Activated T-helper 2 cell treated with anti-CD3 and anti-CD28 coated beads, Interferon-gamma antibody, Interleukin-2, Interleukin-4, amounts not matched to agents 10 μg/mL and 5 μg/mL and 100 μg/mL, durations not matched to agents 14 hours and 24 hours and 36 hours (primary cell): ENCODE data around the gene KRTAP5-4. TPM values are rescaled to one million over a fixed set of nuclear protein-coding genes. Genes with fewer than 3 reads are reported as not detected.

Experiments used
- DNase-seq: peaks from one replicate; pipeline ENCODE4 v3.0.0; 2021; ENCODE audit warnings: low spot score
- H3K27ac Mint-ChIP-seq: one replicate; pipeline ENCODE4 v1.8.0; 2021; ENCODE audit warnings: mixed read lengths
- H3K27me3 Mint-ChIP-seq: one replicate; pipeline ENCODE4 v1.8.0; 2021; ENCODE audit warnings: low read depth, mixed read lengths
- H3K36me3 Mint-ChIP-seq: one replicate; pipeline ENCODE4 v1.8.0; 2021; ENCODE audit warnings: low read depth, mixed read lengths
- H3K4me1 Mint-ChIP-seq: one replicate; pipeline ENCODE4 v1.8.0; 2021; ENCODE audit warnings: low read depth, mixed read lengths
- H3K4me3 Mint-ChIP-seq: one replicate; pipeline ENCODE4 v1.8.0; 2021; ENCODE audit warnings: low read depth, mild to moderate bottlenecking, moderate library complexity, mixed read lengths
- H3K9me3 Mint-ChIP-seq: one replicate; pipeline ENCODE4 v1.8.0; 2021; ENCODE audit warnings: mixed read lengths
- intact Hi-C: fragments of 100-400 bp; cut with micrococcal nuclease; formaldehyde crosslinking; loops from one replicate; pipeline ENCODE4 v1.15.1; 2023
- total RNA-seq: library from RNA; stranded (reverse); gene quantifications from 2 replicates; pipeline ENCODE4 v1.2.3, GENCODE V29; 2022

KRTAP5-4 gene
- total RNA-seq, 1 donor from 2014 or later, result not detected

DNA sequence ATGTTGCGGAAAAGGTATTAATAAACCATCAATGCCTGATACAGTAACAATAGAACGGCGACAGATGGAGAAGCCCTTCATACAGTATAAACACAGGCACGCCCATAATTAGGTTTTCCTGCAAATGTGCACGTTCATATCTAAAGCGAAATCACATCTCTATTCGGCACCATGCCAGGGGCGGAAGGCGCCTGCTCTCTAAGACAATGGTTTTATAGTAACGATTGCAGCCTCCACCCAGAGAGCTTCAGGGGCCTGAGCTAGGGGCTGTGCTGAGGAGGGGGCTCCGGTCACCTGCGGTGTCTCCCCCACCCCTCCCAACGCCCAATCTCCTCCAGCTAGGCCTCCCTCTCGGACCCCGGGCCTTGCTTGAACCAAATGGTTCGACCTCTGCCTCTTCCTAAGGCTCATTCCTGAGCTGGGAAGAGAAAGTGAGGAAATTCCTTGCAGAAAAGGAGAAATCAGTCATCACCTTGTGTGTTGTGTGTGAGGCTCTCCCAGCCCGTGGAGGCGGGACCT, 17.2 kb upstream of the KRTAP5-4 start:
- peaks cover 7% of the 10 kb centered on the region for H3K27me3 Mint-ChIP-seq
- no peak for DNase-seq
- peaks cover 2% of the 10 kb centered on the region for H3K4me1 Mint-ChIP-seq
- H3K4me3 Mint-ChIP-seq, result no peak overlapping the region
- intact Hi-C loops, result no loop called here
- no peaks in the 10 kb centered on the region for H3K9me3 Mint-ChIP-seq
- no peaks in the 10 kb centered on the region for H3K36me3 Mint-ChIP-seq
- H3K27ac Mint-ChIP-seq, result no peak overlapping the region

DNA sequence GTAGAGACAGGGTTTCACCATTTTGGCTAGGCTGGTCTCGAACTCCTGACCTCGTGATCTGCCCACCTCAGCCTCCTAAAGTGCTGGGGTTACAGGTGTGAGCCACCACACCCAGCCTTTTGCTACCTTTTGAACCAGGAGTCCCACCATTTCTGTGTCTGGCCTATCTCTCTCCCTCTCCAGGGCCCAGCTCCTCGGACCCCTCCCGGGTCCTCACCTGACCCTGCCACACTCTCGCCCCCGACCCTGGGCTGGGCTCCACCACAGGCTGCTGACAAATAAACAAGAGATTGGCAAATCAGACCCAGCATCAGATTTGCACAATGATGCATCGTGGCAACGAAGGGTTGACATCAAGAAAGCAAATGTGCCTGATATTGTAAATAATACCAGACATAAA, 16.4 kb upstream of the KRTAP5-4 start:
- Mint-ChIP-seq H3K9me3 (no peaks in the 10 kb centered on the region), H3K27me3 (peaks cover 7% of the 10 kb centered on the region), H3K4me3 (no peak overlapping the region), H3K27ac (no peak overlapping the region), H3K4me1 (peaks cover 2% of the 10 kb centered on the region), H3K36me3 (no peaks in the 10 kb centered on the region)
- DNase-seq, result no peak
- intact Hi-C loops, result no loop called here

DNA sequence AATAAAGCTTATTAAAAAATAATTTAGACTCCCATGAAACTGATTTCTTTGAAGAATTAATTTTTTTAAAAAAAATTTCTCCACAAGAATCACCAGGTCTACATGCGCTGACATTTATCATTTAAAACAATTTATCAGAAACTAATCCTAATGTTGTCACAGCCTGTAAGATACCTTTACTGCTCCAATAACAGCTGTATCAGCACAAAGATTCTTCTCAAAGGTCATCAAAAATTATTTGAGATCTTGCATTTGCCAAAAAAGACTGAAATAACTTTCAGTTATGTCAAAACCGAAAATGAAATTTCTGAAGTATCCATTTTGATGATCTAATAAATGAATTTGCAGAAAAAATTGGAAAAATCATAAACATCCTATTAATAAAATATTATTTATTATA, 15.7 kb upstream of the KRTAP5-4 start:
- Mint-ChIP-seq H3K4me3 (no peak overlapping the region), H3K4me1 (peaks cover 2% of the 10 kb centered on the region), H3K27me3 (peaks cover 7% of the 10 kb centered on the region), H3K36me3 (no peaks in the 10 kb centered on the region), H3K27ac (no peak overlapping the region), H3K9me3 (no peaks in the 10 kb centered on the region)
- intact Hi-C loops, result no loop called here
- no peak for DNase-seq

DNA sequence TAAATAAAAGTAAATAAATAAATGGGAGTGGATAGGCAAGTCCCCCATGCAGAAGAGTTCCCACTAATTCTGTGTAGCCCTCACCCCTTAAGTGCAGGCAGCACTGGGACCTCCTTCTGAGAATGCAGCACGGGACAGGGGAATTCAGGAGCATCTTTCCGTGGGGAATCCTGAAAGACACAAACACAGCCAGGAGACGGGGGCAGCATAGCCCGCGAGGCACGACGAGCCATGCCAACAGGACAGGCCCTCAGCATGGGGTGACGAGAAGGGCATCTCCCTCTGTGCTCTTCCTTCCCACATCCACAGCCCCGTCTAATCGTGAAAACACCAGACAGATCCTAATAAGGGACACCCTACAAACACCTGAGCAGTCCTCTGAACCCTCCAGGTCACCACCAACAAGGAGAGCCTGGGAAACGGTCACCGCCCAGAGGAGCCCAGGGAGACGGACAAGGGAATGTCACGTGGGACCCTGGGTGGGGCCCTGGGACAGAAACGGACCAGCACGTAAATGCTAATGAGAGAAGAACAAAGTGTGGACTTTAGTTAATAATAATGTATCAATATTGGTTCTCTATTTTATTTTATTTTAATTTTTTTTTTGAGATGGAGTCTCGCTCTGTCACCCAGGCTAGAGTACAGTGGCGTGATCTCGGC, 14.5 kb upstream of the KRTAP5-4 start:
- H3K36me3 Mint-ChIP-seq, result no peaks in the 10 kb centered on the region
- peaks cover 10% of the 10 kb centered on the region for H3K27me3 Mint-ChIP-seq
- no peak overlapping the region for H3K4me3 Mint-ChIP-seq
- intact Hi-C loops, result no loop called here
- peaks cover 2% of the 10 kb centered on the region for H3K4me1 Mint-ChIP-seq
- no peaks in the 10 kb centered on the region for H3K9me3 Mint-ChIP-seq
- H3K27ac Mint-ChIP-seq, result no peak overlapping the region
- no peak for DNase-seq

DNA sequence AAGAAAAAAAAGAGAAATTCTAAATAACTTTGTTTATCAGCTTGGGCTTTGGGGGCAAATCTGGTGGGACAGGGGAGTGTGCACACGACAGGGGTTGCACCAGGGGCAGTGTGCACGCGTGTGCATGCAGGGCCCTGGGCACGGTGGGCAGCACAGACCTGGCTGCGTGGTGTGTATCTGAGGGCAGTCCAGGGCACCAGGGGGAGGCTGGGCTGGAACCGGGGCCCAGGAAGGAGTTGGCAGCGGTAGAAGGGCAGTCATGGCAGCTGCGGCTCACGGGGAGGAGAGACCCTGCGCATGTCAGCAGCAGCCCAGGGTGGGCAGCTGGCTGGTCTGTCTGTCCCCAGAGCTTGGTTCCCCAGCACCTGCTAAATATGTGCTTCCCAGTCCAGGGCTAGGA, 11.9 kb upstream of the KRTAP5-4 start:
- Mint-ChIP-seq H3K27ac (no peak overlapping the region), H3K9me3 (no peaks in the 10 kb centered on the region), H3K4me3 (no peak overlapping the region), H3K27me3 (peaks cover 17% of the 10 kb centered on the region), H3K36me3 (no peaks in the 10 kb centered on the region), H3K4me1 (no peaks in the 10 kb centered on the region)
- intact Hi-C loops, result no loop called here
- no peak for DNase-seq

DNA sequence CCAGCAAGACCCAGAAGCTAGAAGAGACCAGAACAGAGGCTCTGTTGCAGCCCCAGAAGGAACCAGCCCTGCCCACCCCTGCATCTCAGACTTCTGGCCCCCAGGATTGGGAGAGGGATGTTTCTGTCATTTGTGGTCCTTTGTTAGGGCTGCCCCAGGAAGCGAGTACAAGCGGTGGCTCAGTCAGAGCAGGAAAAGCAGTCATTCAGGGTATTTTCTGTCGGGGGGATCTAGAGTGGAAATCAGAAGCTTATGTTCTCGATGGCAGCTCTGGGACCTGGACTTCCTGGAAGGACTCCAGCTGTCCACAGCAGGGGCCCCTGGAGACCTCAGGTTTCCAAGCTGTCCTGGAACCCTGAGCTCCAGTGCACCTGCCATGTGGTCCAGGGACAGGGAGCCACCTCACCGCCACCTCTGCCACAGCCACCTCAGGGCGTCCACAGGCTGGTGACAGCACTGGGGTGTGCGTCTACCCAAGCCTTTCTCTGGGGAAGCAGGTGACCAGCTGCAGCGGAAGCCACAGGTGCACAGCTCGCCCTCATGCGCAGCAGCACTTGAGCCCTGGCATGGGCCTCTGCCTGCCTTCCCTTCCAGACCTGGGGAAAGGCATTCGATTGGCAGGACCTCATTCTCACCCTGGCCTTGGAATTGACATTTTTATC, 10.2 kb upstream of the KRTAP5-4 start:
- H3K36me3 Mint-ChIP-seq, result no peaks in the 10 kb centered on the region
- H3K4me3 Mint-ChIP-seq, result no peak overlapping the region
- no peaks in the 10 kb centered on the region for H3K9me3 Mint-ChIP-seq
- H3K27ac Mint-ChIP-seq, result no peak overlapping the region
- no peak for DNase-seq
- H3K27me3 Mint-ChIP-seq, result peaks cover 18% of the 10 kb centered on the region
- intact Hi-C loops, result no loop called here
- no peaks in the 10 kb centered on the region for H3K4me1 Mint-ChIP-seq

DNA sequence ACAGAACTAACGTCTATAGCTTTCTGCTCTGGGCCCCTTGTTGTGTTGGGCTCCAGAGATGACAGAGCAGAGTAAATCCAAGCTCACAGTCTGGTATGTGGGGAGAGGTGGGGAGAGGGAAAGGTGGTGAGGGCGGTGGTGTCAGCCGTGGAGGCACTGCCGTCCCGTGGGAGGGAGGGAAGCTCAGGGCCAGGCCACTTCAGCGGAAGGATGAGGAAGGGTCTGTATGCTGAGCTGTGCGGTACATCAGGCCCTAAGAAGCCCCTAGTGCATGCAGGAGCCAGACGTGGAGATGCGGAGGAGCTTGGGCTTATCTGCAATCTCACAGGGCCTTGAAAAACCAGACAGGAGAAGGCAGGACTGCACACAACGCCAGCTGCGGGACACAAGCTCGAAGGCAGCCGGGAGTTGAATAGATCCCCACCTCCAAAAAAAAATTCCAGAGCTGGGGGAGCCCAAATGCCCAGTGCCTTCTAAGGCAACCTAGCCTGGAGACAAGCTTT, 9.2 kb upstream of the KRTAP5-4 start:
- Mint-ChIP-seq H3K4me1 (no peaks in the 10 kb centered on the region), H3K4me3 (no peak overlapping the region), H3K9me3 (no peaks in the 10 kb centered on the region), H3K27ac (no peak overlapping the region), H3K27me3 (peaks cover 18% of the 10 kb centered on the region), H3K36me3 (no peaks in the 10 kb centered on the region)
- intact Hi-C loops, result no loop called here
- DNase-seq, result no peak

DNA sequence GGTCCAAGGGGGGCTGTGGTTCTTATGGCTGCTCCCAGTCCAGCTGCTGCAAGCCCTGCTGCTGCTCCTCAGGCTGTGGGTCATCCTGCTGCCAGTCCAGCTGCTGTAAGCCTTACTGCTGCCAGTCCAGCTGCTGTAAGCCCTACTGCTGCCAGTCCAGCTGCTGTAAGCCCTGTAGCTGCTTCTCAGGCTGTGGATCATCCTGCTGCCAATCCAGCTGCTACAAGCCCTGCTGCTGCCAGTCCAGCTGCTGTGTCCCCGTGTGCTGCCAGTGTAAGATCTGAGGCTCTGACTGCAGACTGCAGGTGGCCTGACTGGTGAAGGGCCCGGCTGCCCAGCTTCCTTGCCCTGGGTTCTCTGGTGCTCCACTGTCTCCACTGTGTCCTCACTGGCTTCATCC, 8.3 kb upstream of the KRTAP5-4 start:
- H3K4me1 Mint-ChIP-seq, result no peaks in the 10 kb centered on the region
- no peak for DNase-seq
- H3K27me3 Mint-ChIP-seq, result peaks cover 14% of the 10 kb centered on the region
- H3K27ac Mint-ChIP-seq, result no peak overlapping the region
- intact Hi-C loops, result no loop called here
- no peaks in the 10 kb centered on the region for H3K36me3 Mint-ChIP-seq
- no peak overlapping the region for H3K4me3 Mint-ChIP-seq
- no peaks in the 10 kb centered on the region for H3K9me3 Mint-ChIP-seq

DNA sequence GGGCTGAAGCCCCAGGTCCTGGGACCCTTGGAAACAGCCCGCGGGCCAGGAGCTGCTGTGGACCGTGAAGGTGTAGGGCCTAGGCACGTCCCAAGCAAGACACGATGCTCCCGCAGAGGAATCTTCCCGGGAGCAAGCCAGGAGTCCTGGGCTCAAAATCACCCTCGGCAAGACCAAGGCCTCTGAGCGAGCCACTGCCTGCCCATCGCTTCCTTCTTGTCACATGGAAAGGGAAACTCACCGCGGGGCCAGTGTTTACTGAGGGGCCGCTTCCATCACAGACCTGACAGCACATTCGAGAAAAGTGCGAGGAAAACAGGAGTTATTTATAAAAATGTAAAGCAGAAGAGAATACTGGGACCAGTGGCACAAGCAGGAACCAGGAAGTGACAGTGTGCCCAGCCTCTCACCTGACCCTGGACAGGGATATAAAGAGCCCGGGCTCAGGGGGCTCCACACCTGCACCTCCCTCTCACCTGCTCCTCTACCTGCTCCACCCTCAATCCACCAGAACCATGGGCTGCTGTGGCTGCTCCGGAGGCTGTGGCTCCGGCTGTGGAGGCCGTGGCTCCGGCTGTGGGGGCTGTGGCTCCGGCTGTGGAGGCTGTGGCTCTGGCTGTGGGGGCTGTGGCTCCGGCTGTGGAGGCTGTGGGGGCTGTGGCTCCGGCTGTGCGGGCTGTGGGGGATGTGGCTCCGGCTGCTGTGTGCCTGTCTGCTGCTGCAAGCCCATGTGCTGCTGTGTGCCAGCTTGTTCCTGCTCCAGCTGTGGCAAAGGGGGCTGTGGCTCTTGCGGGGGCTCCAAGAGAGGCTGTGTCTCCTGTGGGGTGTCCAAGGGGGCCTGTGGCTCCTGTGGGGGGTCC, 7.6 kb upstream of the KRTAP5-4 start, which contains the start of gene KRTAP5-5:
TSS of gene KRTAP5-5 (plus strand) at position 450 of the 860 bp plus-strand sequence. CDS start at position 516, 66 bp downstream.
- peaks cover 14% of the 10 kb centered on the region for H3K27me3 Mint-ChIP-seq
- H3K36me3 Mint-ChIP-seq, result no peaks in the 10 kb centered on the region
- no peak within 1 kb of the TSS for H3K4me3 Mint-ChIP-seq
- no peaks in the 10 kb centered on the region for H3K4me1 Mint-ChIP-seq
- H3K27ac Mint-ChIP-seq, result no peak within 1 kb of the TSS
- H3K9me3 Mint-ChIP-seq, result no peaks in the 10 kb centered on the region
- intact Hi-C loops, result no loop called here
- no peak for DNase-seq

DNA sequence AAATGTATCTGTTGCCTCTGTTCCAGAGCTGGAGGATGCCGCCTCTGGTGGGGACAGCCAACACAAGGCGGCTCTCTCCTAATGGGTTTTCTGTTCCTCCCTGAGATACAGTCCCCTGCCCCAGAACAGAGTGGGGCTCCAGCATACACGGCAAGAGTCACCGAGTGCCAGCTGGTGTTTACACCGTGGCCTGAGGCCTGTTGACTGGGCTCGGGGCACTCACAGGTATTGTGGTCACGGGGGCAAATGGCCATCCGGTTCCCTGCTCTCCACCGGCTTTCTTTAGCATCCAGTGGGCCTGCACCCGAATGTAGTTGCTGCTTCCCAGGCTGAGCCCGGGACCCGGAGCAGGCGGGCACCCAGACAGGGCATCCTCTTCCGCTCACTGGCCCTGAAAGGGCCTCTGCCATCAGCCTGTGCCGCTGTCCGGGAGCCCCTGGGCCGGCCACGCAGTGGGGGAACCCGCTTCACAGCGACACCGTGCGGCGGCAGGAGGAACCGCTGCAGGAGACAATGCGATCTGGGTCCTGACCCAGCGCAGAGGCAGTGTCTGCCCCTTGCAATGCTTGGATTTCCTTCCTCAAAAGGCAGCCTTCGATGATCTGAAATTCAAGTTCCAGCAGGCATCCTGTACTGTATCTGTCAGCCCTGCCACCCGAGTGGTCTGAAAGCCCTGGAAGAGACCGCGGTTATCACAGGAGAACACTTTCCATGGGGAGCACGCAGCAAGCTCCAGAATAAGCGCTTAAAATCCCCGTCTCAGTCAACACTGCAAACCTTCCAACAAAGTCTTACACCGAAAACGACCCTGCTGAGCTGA, 6.8 kb upstream of the KRTAP5-4 start:
- Mint-ChIP-seq H3K4me1 (no peaks in the 10 kb centered on the region), H3K27ac (no peak overlapping the region), H3K9me3 (no peaks in the 10 kb centered on the region), H3K36me3 (no peaks in the 10 kb centered on the region), H3K4me3 (no peak overlapping the region), H3K27me3 (peaks cover 14% of the 10 kb centered on the region)
- peak; percentile 44 for DNase-seq
- intact Hi-C loops, result no loop called here

DNA sequence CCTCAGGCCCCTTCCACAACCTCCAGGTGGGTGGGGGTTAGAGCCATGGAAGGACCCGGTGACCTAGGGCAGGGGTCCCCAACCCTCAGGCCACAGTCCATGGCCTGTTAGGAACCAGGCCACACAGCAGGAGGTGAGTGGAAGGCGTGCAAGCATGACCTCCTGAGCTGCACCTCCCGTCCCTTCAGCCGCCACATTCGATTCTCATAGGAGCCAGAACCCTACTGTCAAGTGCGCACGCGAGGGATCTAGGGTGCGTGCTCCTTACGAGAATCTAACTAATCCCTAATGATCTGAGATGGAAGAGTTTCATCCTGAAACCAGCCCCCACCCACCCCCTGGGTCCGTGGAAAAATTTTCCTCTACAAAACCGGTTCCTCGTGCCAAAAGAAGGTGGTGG, 3.6 kb upstream of the KRTAP5-4 start:
- no peak overlapping the region for H3K4me3 Mint-ChIP-seq
- H3K27ac Mint-ChIP-seq, result no peak overlapping the region
- H3K4me1 Mint-ChIP-seq, result no peaks in the 10 kb centered on the region
- intact Hi-C loops, result no loop called here
- no peak for DNase-seq
- H3K9me3 Mint-ChIP-seq, result no peaks in the 10 kb centered on the region
- H3K36me3 Mint-ChIP-seq, result no peaks in the 10 kb centered on the region
- peaks cover 8% of the 10 kb centered on the region for H3K27me3 Mint-ChIP-seq

DNA sequence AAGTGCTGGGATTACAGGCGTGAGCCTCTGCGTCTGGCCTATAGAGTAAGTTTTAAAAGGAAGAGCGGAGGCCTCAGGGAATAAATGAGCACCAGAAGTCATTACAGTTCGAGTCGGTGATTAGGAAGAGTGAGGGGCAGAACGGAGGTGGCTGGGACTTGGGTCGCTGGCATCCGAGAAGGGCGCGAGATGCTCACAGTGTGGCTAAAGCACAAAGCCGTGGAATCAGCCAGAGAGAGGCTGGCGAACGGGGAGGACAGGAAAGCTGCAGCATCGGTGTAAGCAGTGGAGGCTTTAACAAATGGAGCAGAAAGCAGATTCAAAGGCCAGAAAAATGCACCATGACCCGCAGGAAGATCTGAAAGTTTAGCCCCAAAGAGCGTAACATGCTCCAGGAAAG, 2.7 kb upstream of the KRTAP5-4 start:
- Mint-ChIP-seq H3K36me3 (no peaks in the 10 kb centered on the region), H3K27ac (no peak overlapping the region), H3K4me3 (no peak overlapping the region), H3K27me3 (peaks cover 8% of the 10 kb centered on the region), H3K4me1 (no peaks in the 10 kb centered on the region), H3K9me3 (no peaks in the 10 kb centered on the region)
- intact Hi-C loops, result no loop called here
- no peak for DNase-seq
